NB4 (cell line): ENCODE data around the gene ADARB2.

Source experiments
- CTCF ChIP-seq: IDR thresholded peaks from one replicate; pipeline ENCODE4 v1.5.1; 2012; ENCODE audit warnings: low read depth, low read length
- MAX ChIP-seq: IDR thresholded peaks from 2 replicates; pipeline ENCODE4 v1.6.1; 2011; ENCODE audit warnings: low read depth, low read length
- POLR2A ChIP-seq: IDR thresholded peaks from 2 replicates; pipeline ENCODE4 v1.6.1; 2011; ENCODE audit warnings: mild to moderate bottlenecking; ENCODE audit not compliant: insufficient read length; ENCODE audit errors: extremely low read depth

GRCh38 chr10:1156921-1157614 lies 580.3 kb downstream of the ADARB2 start:
- TF ChIP-seq POLR2A (no peak), CTCF (no peak), MAX (no peak)
